DMS153 treated with DMSO at 0.1 percent for 48 hours (cell line): ENCODE measurements around the gene INSYN2A.
A peak's percentile ranks its signal among the peaks of the same experiment; 100 is the strongest.

Experiments
- DNase-seq: peaks from one replicate; lab custom pipeline; 2025; ENCODE audit not compliant: unreplicated experiment; lab: John Stamatoyannopoulos, UW

Gene INSYN2A

GRCh38 chr10:127196282-127197153, at the start of gene INSYN2A:
TSS of gene INSYN2A (minus strand) at chr10:127196591. CDS start at chr10:127176395, 20,196 bp downstream.
- no peak for DNase-seq

- DNase-seq = no peak
Measured at GRCh38 chr10:127245456-127245855, 49.1 kb upstream of the INSYN2A start.

GRCh38 chr10:127243490-127244272, 47.3 kb upstream of the INSYN2A start:
- DNase-seq = peak; percentile 23

DNA sequence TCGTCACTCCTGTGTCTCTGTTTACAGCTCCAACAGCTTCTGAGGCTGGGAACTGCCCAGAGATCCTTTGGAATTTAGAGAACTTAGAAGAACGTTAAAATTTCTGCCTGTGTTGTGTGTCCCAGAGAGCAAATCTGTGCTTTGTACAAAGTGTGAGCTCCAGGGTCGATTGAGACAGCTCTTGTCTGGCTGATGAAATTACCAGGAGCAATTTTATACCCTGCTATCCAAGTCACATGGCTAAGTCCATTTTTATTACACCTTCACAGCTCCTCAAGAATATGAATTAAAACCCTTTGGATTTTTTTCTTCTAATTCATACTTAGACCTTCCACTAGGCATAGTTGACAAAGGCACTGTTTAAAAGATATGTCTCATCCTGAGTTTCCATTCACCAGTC, 46.5 kb upstream of the INSYN2A start:
- DNase-seq = no peak

GRCh38 chr10:127236266-127236665, 39.9 kb upstream of the INSYN2A start:
- no peak for DNase-seq

DNA sequence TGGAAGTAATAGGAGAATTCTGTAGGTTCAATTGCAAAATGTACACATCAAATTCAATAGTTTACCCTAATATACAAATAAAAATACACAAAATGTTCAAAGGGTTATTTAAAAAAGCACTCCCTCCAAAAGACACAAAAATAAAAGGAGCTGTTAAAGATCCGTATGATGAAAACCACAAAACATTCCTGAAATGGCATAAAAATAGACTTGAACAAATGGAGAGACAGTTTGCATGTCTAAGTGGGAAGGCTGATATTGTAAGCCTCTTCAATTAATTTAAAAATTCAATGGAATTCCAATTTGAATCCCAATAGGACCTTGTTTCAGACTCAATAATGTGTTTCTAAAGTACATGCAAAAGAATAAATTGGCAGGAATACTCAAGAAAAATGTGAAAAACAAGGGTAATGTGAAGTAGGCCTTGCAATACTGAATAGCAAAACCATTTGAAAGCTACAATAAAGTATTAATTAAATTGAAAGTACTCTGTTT, 38.0 kb upstream of the INSYN2A start:
- no peak for DNase-seq

GRCh38 chr10:127228195-127228787, 31.9 kb upstream of the INSYN2A start:
- DNase-seq = no peak

DNA sequence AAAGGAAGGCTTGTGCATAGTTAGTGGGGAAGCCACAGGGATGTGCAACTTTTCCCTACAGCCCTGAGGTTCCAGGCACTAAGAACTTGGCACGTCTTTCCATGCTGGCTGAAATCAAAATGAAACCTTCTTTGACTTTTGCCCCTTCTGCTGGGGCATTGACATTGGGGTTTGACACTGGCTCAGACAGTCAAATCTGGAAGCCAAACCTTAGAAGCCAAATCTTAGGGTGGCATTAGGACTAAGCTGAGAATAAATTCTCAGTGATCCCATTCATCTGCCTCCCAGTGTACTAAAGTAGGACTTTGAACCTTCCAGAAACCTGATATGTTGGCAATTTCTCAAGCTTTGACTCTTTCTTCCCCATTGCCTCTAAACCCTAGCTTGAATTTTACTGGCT, 31.3 kb upstream of the INSYN2A start:
- no peak for DNase-seq

GRCh38 chr10:127227027-127227426, 30.6 kb upstream of the INSYN2A start:
- DNase-seq = no peak

- no peak for DNase-seq
Measured at GRCh38 chr10:127221281-127221680, 24.9 kb upstream of the INSYN2A start.

DNA sequence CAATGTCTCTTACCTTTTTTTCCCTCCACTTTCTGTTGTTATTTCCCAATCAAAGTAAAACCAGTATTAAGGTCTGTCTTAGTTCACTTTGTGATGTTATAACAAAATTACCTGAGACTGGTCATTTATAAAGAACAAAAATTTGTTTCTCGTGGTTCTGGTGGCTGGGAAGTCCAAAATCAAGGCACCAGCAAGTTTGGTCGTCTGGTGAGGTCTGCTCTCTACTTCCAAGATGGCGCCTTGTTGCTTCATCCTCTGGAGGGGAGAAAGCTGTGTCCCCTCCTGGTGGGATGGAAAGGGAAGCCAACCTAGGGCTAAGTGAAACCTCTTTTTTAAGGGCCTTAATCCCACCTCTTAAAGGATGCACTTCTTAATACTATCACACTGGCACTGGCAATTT, 22.3 kb upstream of the INSYN2A start:
- DNase-seq = no peak

GRCh38 chr10:127216786-127217185, 20.4 kb upstream of the INSYN2A start:
- DNase-seq = peak; percentile 34

DNA sequence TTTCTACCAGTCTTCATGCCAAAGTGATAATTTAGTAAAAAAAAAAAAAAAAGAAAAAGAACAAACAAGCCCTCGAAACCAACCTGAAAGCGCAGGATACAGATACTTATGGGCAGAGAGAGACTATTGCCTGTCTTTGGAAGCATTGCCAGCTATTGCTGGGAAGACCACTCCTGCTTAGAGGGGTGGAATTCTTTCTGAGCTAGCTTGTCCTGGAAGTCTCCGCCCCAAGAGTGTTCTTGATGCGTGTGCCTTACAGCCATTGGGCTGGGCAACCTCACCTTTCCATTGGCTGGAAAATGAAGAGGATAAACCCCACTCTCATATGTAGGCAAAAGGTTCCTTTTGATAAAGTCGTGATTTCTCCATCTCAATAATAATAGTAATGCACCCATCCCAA, 19.9 kb upstream of the INSYN2A start:
- no peak for DNase-seq

DNA sequence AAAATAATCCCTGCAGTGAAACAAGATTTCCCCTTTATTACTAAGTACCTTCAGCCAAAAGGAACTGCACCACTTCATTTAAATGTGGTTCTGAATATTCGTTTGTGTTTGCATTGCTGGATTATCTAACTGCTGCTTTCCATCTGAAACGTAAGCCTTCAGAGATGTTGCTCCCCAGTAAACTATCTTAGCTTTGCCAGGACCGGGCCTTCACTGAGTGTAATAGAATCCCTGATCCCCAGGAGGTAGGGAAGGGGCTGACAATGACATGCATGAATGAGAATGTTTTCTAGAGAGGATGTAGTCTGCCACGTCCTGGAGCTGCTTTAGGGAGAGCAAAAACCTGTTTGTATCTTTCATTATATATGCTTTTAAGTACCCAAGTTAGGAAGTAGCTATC, 19.5 kb upstream of the INSYN2A start:
- DNase-seq = no peak

- no peak for DNase-seq
Measured at GRCh38 chr10:127210936-127211466, 14.6 kb upstream of the INSYN2A start.

GRCh38 chr10:127207081-127207480, 10.7 kb upstream of the INSYN2A start:
- DNase-seq = no peak

- no peak for DNase-seq
Measured at GRCh38 chr10:127203067-127203466, 6.7 kb upstream of the INSYN2A start.

GRCh38 chr10:127200646-127201045, 4.3 kb upstream of the INSYN2A start:
- no peak for DNase-seq

DNA sequence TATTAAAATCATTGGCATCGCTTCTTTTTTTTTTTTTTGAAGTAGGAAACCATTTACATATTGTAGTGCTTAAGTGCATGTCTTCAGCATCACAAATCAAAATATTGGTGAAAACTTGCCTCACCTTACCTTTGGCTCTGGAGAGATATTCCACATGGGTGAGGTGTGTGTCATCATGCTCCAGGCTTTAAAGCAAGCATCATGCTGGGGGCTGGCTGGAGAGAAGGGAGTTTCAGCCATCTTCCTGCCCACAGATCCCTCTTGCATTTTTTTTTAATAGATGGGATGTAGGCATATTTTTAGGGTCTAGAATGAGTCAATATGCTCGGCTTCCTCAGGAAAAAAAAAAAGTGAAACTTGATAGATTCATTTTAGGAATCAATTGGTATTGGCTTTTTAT, 2.3 kb upstream of the INSYN2A start:
- no peak for DNase-seq

GRCh38 chr10:127198307-127198706, 1.9 kb upstream of the INSYN2A start:
- DNase-seq = no peak

GRCh38 chr10:127197154-127197432, 702 bp upstream of the INSYN2A start:
- DNase-seq = no peak
